Spleen (tissue), 11 donors: Measurements from ENCODE around the gene NIPBL. TPM values are rescaled to one million over a fixed set of nuclear protein-coding genes. Genes with fewer than 3 reads are reported as not detected.
A peak's percentile ranks its signal among the peaks of the same experiment; 100 is the strongest.

Source experiments
- DNase-seq: peaks from one replicate; pipeline ENCODE4 v3.0.0-alpha.2; 2020
- H3K27ac ChIP-seq, 8 donors: fragments of 200-600 bp; sonication (generic) in 7 of 8; 1 replicate in 4 of 8; 2 replicates in 4 of 8; pipeline versions ENCODE4 v1.5.0 to v1.8.0; 2016 to 2021; ENCODE audit warnings: inconsistent platforms in 4 of 8, mild to moderate bottlenecking in 4 of 8, moderate library complexity in 1 of 8
- H3K27me3 ChIP-seq, 7 donors: fragments of 200-600 bp; sonication (generic) in 6 of 7; replicated peaks in 1 of 7; 1 replicate in 4 of 7; 2 replicates in 3 of 7; pipeline versions ENCODE4 v1.5.0 to v1.8.0; 2016 to 2021; ENCODE audit warnings: inconsistent platforms in 3 of 7, mild to moderate bottlenecking in 1 of 7
- H3K36me3 ChIP-seq, 6 donors: fragments of 200-600 bp; sonication (generic) in 5 of 6; 1 replicate in 4 of 6; 2 replicates in 2 of 6; pipeline versions ENCODE4 v1.5.0 to v1.8.0; 2016 to 2021; ENCODE audit warnings: inconsistent platforms in 2 of 6
- H3K4me1 ChIP-seq, 6 donors: fragments of 200-600 bp; sonication (generic) in 5 of 6; 1 replicate in 3 of 6; 2 replicates in 3 of 6; pipeline versions ENCODE4 v1.5.0 to v1.8.0; 2016 to 2021; ENCODE audit warnings: inconsistent platforms in 3 of 6
- H3K4me3 ChIP-seq, 8 donors: fragments of 200-600 bp; sonication (generic) in 7 of 8; 1 replicate in 4 of 8; 2 replicates in 4 of 8; pipeline versions ENCODE4 v1.5.0 to v1.8.0; 2016 to 2021; ENCODE audit warnings: inconsistent platforms in 4 of 8, mild to moderate bottlenecking in 4 of 8, moderate library complexity in 2 of 8
- H3K9me3 ChIP-seq, 8 donors: fragments of 200-600 bp; sonication (generic) in 7 of 8; 1 replicate in 4 of 8; 2 replicates in 4 of 8; pipeline versions ENCODE4 v1.5.0 to v1.8.0; 2016 to 2021; ENCODE audit warnings: inconsistent platforms in 4 of 8
- POLR2A ChIP-seq, 3 donors: fragments of 450-650 bp; IDR thresholded peaks; one replicate each; pipeline ENCODE4 v1.5.1; 2017; ENCODE audit warnings: antibody characterized with exemption in 3 of 3, mild to moderate bottlenecking in 1 of 3
- POLR2AphosphoS5 ChIP-seq, 3 donors: sonication (generic); formaldehyde crosslinking; IDR thresholded peaks; one replicate each; pipeline ENCODE4 v1.5.1; 2017; ENCODE audit warnings: antibody characterized with exemption in 3 of 3
- WGBS, 5 donors: extraction: QIAGEN DNeasy Blood & Tissue Kit in 3 of 5; methylation state at CpG; one replicate each; pipeline versions ENCODE4 v1.1.5 to v1.1.7; 2013 to 2018; 5-methylcytosine and 5-hydroxymethylcytosine counted together
- intact Hi-C: fragments of 100-400 bp; cut with DNase I; formaldehyde crosslinking; loops from one replicate; pipeline ENCODE4 v1.15.0; 2023; ENCODE audit warnings: low total_unique reads
- polyA plus RNA-seq, 3 donors: library from polyadenylated mRNA; stranded (reverse); fragments of 200-250 nt; gene quantifications; one replicate each; pipeline ENCODE4 v1.2.1, GENCODE V29; 2013
- total RNA-seq, 7 donors: library from RNA; depleted of rRNA in 3 of 7; stranded (reverse); fragments of >200 nt in 3 of 7; fragmentation: NEBNext Ultra II Directional in 4 of 7; extraction: Animal tissue kit (Norgen Biotek cat#: 25700) in 4 of 7; gene quantifications; one replicate each; pipeline versions ENCODE4 v1.1.0 to v1.2.1, GENCODE V29; 2016 to 2021
- TF ChIP-seq, protein P1 (sequence below), 11 experiments: fragments of 200-600 bp in 7 of 11; fragments of 450-650 bp in 4 of 11; sonication (generic) in 4 of 11; IDR thresholded peaks in 8 of 11; conservative IDR thresholded peaks in 3 of 11; 1 replicate in 7 of 11; 2 replicates in 4 of 11; pipeline versions ENCODE4 v1.4.0 to v1.8.0; 2016 to 2021; ENCODE audit warnings: antibody characterized with exemption in 11 of 11, inconsistent platforms in 4 of 11, mild to moderate bottlenecking in 1 of 11
- donor health status: healthy with polysubstance abuse.
- donor health status: DM: no; HTN: no; CAD: no; lungs with moderate emphysema.
- donor health status: DM: no; HTN: no; CAD: no.
- donor health status: Bipolar disorder and iron deficiency.
- donor health status: healthy.
- donor health status: DM: no; HTN: no; CAD: no.
- donor health status: DM: yes; HTN: yes; CAD: no.

Gene NIPBL
- total and polyA plus RNA-seq, 10 donors = 16.8 to 103 (median 83.1) TPM

DNA sequence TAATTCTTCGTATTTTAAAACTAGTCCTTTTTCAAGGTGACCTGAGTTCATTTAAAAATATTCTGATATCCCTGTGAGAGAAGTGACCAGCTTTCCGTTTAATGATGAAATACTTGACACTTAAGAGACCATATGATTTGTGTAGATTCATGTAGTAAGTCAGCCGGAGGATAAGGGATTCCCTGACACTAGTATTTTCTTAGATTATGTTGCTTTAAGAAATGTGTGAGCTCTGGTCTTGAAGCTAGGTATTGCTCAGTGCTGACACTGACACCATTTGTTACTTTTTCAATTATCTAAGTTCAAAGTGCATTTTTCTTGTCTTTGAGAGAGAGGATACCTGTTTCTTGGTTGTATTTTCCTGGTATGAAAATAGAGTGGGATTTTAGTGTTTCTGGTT lies 4.2 kb downstream of the NIPBL start:
- Histone ChIP-seq H3K27ac (no peak overlapping the region), H3K9me3 (no peaks in the 10 kb centered on the region), H3K36me3 (peaks cover 0 to 8% (median 0%) of the 10 kb centered on the region in 6 donors), H3K4me3 (no peak overlapping the region), H3K27me3 (no peaks in the 10 kb centered on the region), H3K4me1 (peaks cover 54 to 82% (median 68%) of the 10 kb centered on the region in 6 donors)
- DNase-seq = no peak
- WGBS, 5 donors = 27 to 52% (median 31%) methylated on average over 3 of the region's 3 CpGs
- no peak for TF ChIP-seq POLR2A (IDR thresholded peaks at IDR 0.05)
- TF ChIP-seq POLR2AphosphoS5 (IDR thresholded peaks at IDR 0.05) = no peak
- TF ChIP-seq, protein P1, sequence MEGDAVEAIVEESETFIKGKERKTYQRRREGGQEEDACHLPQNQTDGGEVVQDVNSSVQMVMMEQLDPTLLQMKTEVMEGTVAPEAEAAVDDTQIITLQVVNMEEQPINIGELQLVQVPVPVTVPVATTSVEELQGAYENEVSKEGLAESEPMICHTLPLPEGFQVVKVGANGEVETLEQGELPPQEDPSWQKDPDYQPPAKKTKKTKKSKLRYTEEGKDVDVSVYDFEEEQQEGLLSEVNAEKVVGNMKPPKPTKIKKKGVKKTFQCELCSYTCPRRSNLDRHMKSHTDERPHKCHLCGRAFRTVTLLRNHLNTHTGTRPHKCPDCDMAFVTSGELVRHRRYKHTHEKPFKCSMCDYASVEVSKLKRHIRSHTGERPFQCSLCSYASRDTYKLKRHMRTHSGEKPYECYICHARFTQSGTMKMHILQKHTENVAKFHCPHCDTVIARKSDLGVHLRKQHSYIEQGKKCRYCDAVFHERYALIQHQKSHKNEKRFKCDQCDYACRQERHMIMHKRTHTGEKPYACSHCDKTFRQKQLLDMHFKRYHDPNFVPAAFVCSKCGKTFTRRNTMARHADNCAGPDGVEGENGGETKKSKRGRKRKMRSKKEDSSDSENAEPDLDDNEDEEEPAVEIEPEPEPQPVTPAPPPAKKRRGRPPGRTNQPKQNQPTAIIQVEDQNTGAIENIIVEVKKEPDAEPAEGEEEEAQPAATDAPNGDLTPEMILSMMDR (IDR thresholded peaks at IDR 0.05 in 8 of 11, conservative IDR thresholded peaks at IDR 0.05 in 3 of 11) = no peak
- intact Hi-C loops = no loop called here

DNA sequence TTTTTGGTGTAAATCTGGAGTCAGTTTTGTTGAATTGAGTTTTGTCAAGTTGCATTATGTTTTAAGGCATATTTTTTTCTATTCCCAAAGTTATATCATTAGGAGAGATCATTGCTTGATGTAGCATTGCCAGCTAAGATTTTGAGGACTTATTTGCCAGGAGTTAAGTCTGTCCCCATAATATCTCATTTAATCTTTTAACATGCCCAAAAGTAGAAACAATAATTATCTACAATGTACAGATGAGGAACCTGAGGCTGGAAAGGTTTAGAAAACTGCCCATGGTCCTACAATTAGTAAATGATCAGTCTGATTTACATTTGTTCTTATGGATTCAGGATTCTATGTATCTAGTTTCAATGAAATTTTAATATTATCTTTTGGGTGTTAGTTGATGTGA lies 4.7 kb downstream of the NIPBL start:
- peaks cover 54 to 87% (median 73%) of the 10 kb centered on the region in 6 donors for H3K4me1 ChIP-seq
- intact Hi-C loops = no loop called here
- no peaks in the 10 kb centered on the region for H3K27me3 ChIP-seq
- no peak overlapping the region for H3K27ac ChIP-seq
- peaks cover 0 to 14% (median 0%) of the 10 kb centered on the region in 6 donors for H3K36me3 ChIP-seq
- H3K4me3 ChIP-seq = no peak overlapping the region
- TF ChIP-seq POLR2A (IDR thresholded peaks at IDR 0.05) = no peak
- H3K9me3 ChIP-seq = no peaks in the 10 kb centered on the region
- no peak for DNase-seq

DNA sequence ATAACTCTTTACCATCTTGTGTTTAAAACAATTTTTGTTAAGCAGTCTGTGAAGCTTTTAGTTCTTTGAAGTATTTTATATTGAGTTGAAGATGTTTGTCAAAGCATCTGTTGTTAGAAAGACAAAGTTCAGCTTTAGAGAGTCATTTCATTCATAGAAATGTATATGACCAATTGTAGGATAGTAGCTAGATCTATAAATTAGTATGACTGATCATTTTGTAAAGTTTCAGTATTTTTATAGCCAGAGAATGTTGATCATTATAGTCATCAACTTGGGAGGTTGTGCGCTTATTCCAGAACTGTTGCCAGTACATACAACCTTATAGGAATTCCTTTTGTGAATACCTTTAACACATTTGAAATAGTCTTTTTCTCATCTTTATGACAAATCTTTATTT lies 5.2 kb downstream of the NIPBL start:
- no peak for DNase-seq
- Histone ChIP-seq H3K36me3 (peaks cover 0 to 14% (median 0%) of the 10 kb centered on the region in 6 donors), H3K27ac (peak overlapping the region in 1 of 8 donors; percentile 4), H3K4me1 (peaks cover 54 to 92% (median 79%) of the 10 kb centered on the region in 6 donors), H3K27me3 (no peaks in the 10 kb centered on the region), H3K9me3 (no peaks in the 10 kb centered on the region), H3K4me3 (no peak overlapping the region)
- intact Hi-C loops = no loop called here
- TF ChIP-seq POLR2AphosphoS5 (IDR thresholded peaks at IDR 0.05) (no peak), POLR2A (IDR thresholded peaks at IDR 0.05) (no peak)
- TF ChIP-seq, protein P1 (IDR thresholded peaks at IDR 0.05 in 8 of 11, conservative IDR thresholded peaks at IDR 0.05 in 3 of 11) = no peak
- WGBS, 5 donors = 96 to 100% (median 100%) methylated on average over 1 of the region's 1 CpG

DNA sequence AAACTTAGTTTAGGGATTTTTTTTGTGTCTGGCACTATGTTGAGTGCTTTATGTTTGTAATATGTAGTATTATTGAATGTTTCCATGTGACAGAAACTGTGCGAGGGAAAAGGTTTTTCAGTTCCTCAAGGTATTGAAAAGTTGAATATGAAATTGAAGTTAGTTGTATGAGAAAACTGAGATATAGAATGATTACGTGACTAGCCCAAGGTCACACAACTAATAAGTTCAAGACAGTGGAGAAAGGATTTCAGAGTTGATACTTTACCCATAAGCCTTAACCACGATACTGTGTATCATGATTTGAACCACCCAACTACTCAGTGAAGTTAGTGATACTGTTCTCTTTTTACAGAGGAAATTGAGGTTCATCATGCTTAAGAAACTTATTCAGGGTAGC lies 5.7 kb downstream of the NIPBL start:
- no peaks in the 10 kb centered on the region for H3K9me3 ChIP-seq
- H3K27ac ChIP-seq = peak overlapping the region in 1 of 8 donors; percentile 4
- TF ChIP-seq, protein P1 (IDR thresholded peaks at IDR 0.05 in 8 of 11, conservative IDR thresholded peaks at IDR 0.05 in 3 of 11) = no peak
- TF ChIP-seq POLR2AphosphoS5 (IDR thresholded peaks at IDR 0.05) = no peak
- no peak for TF ChIP-seq POLR2A (IDR thresholded peaks at IDR 0.05)
- intact Hi-C loops = no loop called here
- peaks cover 0 to 14% (median 0%) of the 10 kb centered on the region in 6 donors for H3K36me3 ChIP-seq
- H3K4me1 ChIP-seq = peaks cover 56 to 96% (median 83%) of the 10 kb centered on the region in 6 donors
- no peaks in the 10 kb centered on the region for H3K27me3 ChIP-seq
- 47 to 54% (median 51%) methylated on average over 3 of the region's 3 CpGs for WGBS, 5 donors
- no peak overlapping the region for H3K4me3 ChIP-seq
- no peak for DNase-seq
